22Rv1 (cell line): ENCODE results near the gene TPPP.

Experiments
- ZFX ChIP-seq: fragments of 450-650 bp; IDR thresholded peaks from 2 replicates; pipeline ENCODE4 v1.6.1; 2017; ENCODE audit warnings: antibody characterized with exemption, borderline replicate concordance
- TF ChIP-seq, protein P1 (sequence below): fragments of 450-650 bp; IDR thresholded peaks from 2 replicates; pipeline ENCODE4 v1.5.1; 2017; ENCODE audit warnings: mild to moderate bottlenecking

DNA sequence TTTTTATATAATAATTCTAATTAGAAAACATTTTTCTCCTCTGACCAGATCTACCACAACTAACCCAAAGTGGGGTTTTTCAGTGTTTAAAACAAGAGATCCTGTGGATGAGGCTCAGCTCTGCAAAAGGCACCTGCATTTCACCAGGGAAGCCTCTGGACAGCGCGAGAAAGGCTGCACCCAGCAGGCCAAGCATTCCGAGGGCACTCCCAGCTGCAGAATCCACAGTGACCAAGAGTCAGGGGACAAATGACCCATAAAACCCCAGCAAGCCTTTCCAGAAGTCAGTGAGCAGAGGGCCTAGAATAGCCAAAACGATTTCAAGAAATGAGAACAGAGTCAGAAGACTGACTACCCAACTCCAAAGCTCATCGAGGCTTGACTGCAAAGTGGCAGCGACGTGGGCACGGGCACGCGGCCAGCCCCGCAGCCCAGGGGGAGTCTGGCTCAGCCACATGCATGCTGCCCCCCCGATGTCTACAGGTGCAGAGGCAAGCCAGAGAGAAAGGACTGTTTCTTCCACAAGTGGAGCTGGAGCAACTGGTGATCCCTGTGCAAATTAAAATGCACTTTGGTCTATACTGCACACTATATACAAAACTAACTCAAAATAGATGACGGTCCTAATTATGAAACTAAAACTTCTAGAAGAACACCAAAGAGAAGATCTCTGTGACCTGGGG, 26.2 kb downstream of the TPPP start:
- TF ChIP-seq, protein P1, sequence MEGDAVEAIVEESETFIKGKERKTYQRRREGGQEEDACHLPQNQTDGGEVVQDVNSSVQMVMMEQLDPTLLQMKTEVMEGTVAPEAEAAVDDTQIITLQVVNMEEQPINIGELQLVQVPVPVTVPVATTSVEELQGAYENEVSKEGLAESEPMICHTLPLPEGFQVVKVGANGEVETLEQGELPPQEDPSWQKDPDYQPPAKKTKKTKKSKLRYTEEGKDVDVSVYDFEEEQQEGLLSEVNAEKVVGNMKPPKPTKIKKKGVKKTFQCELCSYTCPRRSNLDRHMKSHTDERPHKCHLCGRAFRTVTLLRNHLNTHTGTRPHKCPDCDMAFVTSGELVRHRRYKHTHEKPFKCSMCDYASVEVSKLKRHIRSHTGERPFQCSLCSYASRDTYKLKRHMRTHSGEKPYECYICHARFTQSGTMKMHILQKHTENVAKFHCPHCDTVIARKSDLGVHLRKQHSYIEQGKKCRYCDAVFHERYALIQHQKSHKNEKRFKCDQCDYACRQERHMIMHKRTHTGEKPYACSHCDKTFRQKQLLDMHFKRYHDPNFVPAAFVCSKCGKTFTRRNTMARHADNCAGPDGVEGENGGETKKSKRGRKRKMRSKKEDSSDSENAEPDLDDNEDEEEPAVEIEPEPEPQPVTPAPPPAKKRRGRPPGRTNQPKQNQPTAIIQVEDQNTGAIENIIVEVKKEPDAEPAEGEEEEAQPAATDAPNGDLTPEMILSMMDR: no peak
- no peak for TF ChIP-seq ZFX
